SHP77 (cell line): ENCODE measurements around the gene FAM177B.
A peak's percentile ranks its signal among the peaks of the same experiment; 100 is the strongest.

Source experiments
- DNase-seq, 2 experiments: peaks; one replicate each; lab custom pipeline; 2025; lab: John Stamatoyannopoulos, UW

Gene FAM177B

GRCh38 chr1:222736972-222737371 lies at the start of gene FAM177B:
Gene FAM177B, plus strand, starts transcription at chr1:222737202. Its CDS starts 9,344 bp downstream, at chr1:222746546.
- no peak for DNase-seq

DNA sequence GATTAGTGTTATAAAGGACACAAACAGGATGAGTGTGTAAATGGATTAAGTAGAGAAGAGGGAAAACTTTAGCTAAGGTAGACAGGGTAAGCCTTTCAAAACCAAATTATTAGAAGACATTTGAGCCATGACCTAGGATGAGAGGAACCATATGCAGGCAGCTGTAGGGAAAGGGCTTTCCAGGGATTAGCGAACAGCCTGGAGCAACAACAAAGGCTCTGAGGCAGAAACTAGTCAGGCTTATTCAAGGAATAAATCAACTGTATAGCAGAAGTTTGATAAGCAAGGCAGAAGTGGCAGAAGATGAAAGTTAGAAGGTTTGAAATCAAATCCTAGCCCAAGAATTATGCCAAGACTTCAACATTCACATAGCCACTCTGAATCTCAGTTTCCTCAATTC lies 46.0 kb upstream of the FAM177B start:
- no peak for DNase-seq

GRCh38 chr1:222694927-222695326 lies 42.1 kb upstream of the FAM177B start:
- DNase-seq, result no peak

- no peak for DNase-seq
Measured at GRCh38 chr1:222696741-222697140, 40.3 kb upstream of the FAM177B start.

DNA sequence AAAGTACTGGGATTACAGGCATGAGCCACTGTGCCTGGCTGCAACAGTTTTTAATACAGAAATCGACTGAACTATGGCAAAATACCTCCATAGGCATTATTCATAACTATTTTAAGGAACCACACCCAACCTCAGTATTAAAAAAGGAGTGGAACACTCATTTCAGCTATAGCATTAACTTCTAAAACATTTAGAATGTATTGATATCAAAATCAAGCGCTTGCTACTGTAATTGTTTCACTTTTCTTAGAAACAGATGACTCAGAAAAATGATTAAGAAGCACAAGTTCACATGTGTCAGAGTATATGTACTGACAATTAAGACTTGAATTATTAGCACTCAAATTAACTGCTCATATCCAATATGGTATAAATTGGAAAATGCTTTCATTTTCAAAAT lies 39.8 kb upstream of the FAM177B start:
- DNase-seq, result no peak

GRCh38 chr1:222697826-222698225 lies 39.2 kb upstream of the FAM177B start:
- no peak for DNase-seq

GRCh38 chr1:222702210-222702609 lies 34.8 kb upstream of the FAM177B start:
- no peak for DNase-seq

GRCh38 chr1:222704260-222704659 lies 32.7 kb upstream of the FAM177B start:
- no peak for DNase-seq

DNA sequence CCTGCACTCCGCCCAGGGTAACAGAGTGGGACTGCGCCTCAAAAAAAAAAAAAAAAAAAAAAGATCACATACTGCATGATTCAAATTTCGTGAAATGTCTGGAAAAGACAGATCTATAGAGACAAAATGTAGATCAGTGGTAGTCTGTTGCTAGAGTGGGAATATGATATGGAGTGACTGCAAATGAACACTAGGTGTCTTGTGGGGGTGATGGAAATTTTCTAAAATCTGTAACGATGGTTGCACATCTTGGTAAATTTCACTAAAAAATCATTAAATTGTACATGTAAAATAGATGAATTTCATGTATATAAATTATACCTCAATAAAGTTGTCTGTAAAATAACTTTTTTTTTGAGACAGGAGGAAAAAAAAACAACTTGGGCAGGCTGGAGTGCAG lies 30.2 kb upstream of the FAM177B start:
- DNase-seq, result no peak

DNA sequence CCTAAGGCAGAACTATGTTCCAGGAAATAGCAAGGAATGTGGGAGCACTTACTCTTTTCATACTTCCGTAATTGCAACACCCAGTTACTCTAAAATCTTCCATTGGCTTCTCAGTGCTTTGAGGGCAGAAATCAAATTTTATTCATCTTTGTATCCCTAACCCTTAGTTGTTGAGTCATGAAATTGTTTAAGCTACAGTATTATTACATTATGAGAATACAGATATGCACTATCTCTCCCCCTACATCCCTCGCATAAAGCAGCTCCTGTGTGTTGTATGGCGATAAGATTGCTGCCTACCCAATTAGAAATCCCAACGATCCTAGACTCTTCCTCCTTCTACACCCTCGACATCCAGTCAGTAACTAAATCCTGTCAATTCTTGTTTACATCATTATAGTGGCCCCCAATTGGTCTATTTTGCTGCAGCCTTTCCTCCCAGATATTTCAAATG lies 27.3 kb upstream of the FAM177B start:
- no peak for DNase-seq

GRCh38 chr1:222711319-222712252 lies 25.4 kb upstream of the FAM177B start:
- peak; percentile 4 to 32 for DNase-seq

DNA sequence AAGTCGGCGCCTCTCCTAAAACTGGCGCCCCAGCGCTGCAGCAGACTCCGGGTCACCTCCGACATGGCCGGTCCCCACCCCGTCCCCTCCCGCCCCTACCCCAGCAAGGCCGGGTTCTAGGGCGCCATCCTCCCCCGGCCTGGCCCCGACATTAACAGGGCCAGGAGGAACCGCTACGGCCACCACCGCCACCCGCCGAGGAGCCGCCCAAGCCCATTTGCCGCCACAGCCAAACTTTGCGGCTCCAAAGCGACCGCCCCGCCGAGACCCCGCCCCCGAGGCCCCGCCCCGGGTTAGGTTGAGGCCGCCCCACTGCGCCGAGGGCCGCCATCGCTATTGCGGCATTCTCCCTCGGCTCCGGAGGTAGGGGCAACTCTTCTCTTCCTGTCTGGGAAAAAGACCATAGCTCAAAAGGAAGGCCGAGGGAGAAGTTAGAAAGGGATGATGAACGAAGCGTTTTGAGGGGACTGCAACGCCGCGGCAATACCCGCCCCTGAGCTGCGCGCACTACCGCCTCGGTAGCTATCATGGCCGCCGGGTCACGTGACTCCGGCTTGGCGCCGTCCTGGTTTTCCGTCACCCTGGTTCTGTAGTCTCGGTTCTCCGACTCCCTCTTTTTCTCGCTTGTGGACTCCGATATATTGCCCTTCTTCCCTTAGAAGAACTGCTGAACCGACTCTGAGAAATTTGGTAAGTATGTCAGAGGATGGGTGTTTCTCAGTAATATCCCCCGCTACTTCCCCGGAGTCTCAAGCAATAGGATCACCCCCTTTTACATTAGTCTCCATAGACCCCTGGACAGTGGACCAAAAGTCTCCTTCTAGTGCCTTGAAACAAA lies 24.5 kb upstream of the FAM177B start, which contains the start of the genes AIDA and BROX:
AIDA (minus strand) TSS at position 239 of the 838 bp plus-strand sequence; CDS start at position 65, 174 bp downstream.
BROX (plus strand) TSS at position 312 of the 838 bp plus-strand sequence. CDS start 3,136 bp downstream, outside the sequence.
- DNase-seq, result peak; percentile 71 to 76

- peak; percentile 94 for DNase-seq
Measured at GRCh38 chr1:222713091-222713961, 23.7 kb upstream of the FAM177B start.

DNA sequence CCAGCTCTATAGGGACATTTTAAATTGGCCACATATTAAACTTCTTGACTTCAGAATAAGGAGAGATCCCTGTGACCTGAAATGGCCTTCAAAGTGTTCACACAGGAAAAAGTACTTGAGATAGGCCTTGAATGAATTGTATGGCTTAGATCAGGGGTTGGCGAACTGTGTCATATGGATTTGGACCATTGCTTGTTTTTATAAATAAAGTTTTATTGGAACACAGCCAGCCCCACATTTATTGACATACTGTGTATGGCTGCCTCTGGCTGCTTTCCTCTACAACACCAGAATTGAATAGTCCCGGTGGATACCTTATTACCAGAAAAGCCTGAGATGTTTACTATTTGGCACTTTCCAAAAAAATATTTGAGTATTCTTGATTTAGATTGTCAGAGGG lies 20.6 kb upstream of the FAM177B start:
- DNase-seq, result no peak

- no peak for DNase-seq
Measured at GRCh38 chr1:222728746-222729145, 8.3 kb upstream of the FAM177B start.

- no peak for DNase-seq
Measured at GRCh38 chr1:222730866-222731265, 6.1 kb upstream of the FAM177B start.

- DNase-seq, result no peak
Measured at GRCh38 chr1:222732216-222733159, 4.5 kb upstream of the FAM177B start.

DNA sequence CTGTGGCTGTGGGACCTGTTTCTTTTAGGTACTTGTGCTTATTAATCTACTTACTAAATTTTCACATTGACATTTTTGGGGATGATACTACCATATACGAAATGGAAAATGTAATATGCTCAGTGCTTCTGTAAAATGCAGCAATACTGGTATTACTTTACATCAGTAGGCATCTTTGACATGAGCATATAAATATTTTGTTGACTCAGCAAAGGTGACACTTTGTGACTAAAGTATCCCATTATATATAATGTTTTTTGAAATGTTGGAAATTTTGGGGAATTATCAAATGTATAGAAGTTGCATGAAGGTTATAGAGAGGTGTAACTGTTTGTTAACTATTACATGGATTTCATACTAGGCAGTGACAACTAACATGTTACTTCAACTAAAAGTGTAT lies 2.3 kb upstream of the FAM177B start:
- no peak for DNase-seq

GRCh38 chr1:222736470-222736869 lies 532 bp upstream of the FAM177B start:
- DNase-seq, result no peak

DNA sequence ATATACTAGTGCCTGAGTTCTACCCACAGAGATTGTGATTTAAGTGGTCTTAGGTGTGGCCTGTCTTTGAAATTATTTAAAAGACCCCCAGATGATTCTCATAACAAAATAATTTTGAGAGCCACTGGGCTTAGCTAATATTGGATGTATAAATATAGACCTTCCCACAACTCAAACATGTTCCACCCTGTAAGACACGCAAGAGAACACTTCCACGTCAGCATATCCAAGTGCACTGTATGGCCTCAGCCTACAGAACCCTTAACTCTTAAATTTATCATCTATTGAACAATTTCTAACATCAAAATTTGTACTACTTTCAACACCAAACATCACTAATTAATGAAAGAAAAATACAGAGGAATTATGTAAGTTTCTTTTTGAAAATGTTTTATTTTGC lies 2.5 kb downstream of the FAM177B start:
- DNase-seq, result no peak
